Body of pancreas (tissue), 4 donors: Measurements from ENCODE around the gene LAPTM4A.

ENCODE experiments used
- POLR2A ChIP-seq, 3 donors: fragments of 450-650 bp; IDR thresholded peaks; one replicate each; pipeline ENCODE4 v1.6.1; 2016; ENCODE audit warnings: antibody characterized with exemption in 3 of 3, mild to moderate bottlenecking in 2 of 3
- TF ChIP-seq, protein P1 (sequence below), 7 experiments: fragments of 450-650 bp in 4 of 7; fragments of 200-600 bp in 3 of 7; sonication (generic) in 3 of 7; IDR thresholded peaks; one replicate each; pipeline ENCODE4 v1.5.1; 2016 to 2019; ENCODE audit warnings: antibody characterized with exemption in 7 of 7

DNA sequence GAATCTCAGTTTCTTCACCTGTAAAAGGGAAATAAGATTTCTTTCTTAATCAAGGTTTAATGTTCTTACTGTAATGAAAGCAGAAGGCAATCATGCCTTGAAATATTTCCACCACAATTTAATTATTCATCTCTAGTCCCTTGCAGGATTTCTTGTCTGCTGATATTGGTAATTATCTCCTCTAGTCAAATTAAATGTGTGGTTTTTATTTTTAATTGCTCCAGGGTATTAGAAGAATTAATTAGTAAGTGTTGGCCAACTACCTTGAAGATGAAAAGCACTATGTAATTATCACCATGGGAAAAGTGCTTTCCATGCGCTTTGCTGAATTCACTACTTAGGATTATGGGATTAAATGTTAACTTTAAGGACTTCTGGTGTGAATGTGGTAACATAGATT, 8.7 kb upstream of the LAPTM4A start:
- TF ChIP-seq POLR2A (IDR thresholded peaks at IDR 0.05) = no peak
- TF ChIP-seq, protein P1, sequence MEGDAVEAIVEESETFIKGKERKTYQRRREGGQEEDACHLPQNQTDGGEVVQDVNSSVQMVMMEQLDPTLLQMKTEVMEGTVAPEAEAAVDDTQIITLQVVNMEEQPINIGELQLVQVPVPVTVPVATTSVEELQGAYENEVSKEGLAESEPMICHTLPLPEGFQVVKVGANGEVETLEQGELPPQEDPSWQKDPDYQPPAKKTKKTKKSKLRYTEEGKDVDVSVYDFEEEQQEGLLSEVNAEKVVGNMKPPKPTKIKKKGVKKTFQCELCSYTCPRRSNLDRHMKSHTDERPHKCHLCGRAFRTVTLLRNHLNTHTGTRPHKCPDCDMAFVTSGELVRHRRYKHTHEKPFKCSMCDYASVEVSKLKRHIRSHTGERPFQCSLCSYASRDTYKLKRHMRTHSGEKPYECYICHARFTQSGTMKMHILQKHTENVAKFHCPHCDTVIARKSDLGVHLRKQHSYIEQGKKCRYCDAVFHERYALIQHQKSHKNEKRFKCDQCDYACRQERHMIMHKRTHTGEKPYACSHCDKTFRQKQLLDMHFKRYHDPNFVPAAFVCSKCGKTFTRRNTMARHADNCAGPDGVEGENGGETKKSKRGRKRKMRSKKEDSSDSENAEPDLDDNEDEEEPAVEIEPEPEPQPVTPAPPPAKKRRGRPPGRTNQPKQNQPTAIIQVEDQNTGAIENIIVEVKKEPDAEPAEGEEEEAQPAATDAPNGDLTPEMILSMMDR (IDR thresholded peaks at IDR 0.05) = no peak
